Measurements from ENCODE around the gene FUCA1.
"Not testable (repeated sequence)": the region's sequence is repeated elsewhere in the genome, so short reads cannot be mapped to it uniquely, and the experiment has no call there.

The FUCA1 gene

GRCh38 chr1:23867895-23868556 lies at the start of gene FUCA1:
FUCA1 (minus strand) TSS chr1:23868290; CDS start chr1:23868286, 4 bp downstream.
- DNase-seq: peak; percentile 84

- DNase-seq: peak; percentile 5
Measured at GRCh38 chr1:23916209-23917131, 48.4 kb upstream of the FUCA1 start.

GRCh38 chr1:23915466-23915865 lies 47.4 kb upstream of the FUCA1 start:
- no peak for DNase-seq

- no peak for DNase-seq
Measured at GRCh38 chr1:23914921-23915320, 46.8 kb upstream of the FUCA1 start.

GRCh38 chr1:23913212-23913880 lies 45.3 kb upstream of the FUCA1 start, which contains the start of gene CNR2:
CNR2 (minus strand) TSS chr1:23913362; CDS start chr1:23875617, 37,745 bp downstream.
- no peak for DNase-seq

- DNase-seq: no peak
Measured at GRCh38 chr1:23911921-23912320, 43.8 kb upstream of the FUCA1 start.

GRCh38 chr1:23910553-23911246 lies 42.6 kb upstream of the FUCA1 start:
- DNase-seq: no peak

- DNase-seq: no peak
Measured at GRCh38 chr1:23910144-23910543, 42.1 kb upstream of the FUCA1 start.

- DNase-seq: no peak
Measured at GRCh38 chr1:23909412-23909811, 41.3 kb upstream of the FUCA1 start.

- no peak for DNase-seq
Measured at GRCh38 chr1:23908453-23909341, 40.6 kb upstream of the FUCA1 start.

- no peak for DNase-seq
Measured at GRCh38 chr1:23906731-23907130, 38.6 kb upstream of the FUCA1 start.

- no peak for DNase-seq
Measured at GRCh38 chr1:23905461-23906025, 37.5 kb upstream of the FUCA1 start.

- no peak for DNase-seq
Measured at GRCh38 chr1:23904748-23905357, 36.8 kb upstream of the FUCA1 start.

GRCh38 chr1:23903754-23904153 lies 35.7 kb upstream of the FUCA1 start:
- DNase-seq: no peak

GRCh38 chr1:23902321-23903278 lies 34.5 kb upstream of the FUCA1 start:
- DNase-seq: no peak

- DNase-seq: not testable (repeated sequence)
Measured at GRCh38 chr1:23900017-23900416, 31.9 kb upstream of the FUCA1 start.

- DNase-seq: no peak
Measured at GRCh38 chr1:23899070-23899469, 31.0 kb upstream of the FUCA1 start.

- no peak for DNase-seq
Measured at GRCh38 chr1:23897083-23897482, 29.0 kb upstream of the FUCA1 start.

- DNase-seq: no peak
Measured at GRCh38 chr1:23896491-23896890, 28.4 kb upstream of the FUCA1 start.

- DNase-seq: no peak
Measured at GRCh38 chr1:23895993-23896392, 27.9 kb upstream of the FUCA1 start.

Measured in NCI-H2029 treated with DMSO at 0.1 percent for 48 hours (cell line).